GM12891 (cell line): ENCODE data around the gene SLC66A2.

ENCODE experiments used
- PAX5 ChIP-seq: IDR thresholded peaks from 2 replicates; pipeline ENCODE4 v1.6.1; 2011; ENCODE audit warnings: low read length, moderate library complexity, mild to moderate bottlenecking; ENCODE audit not compliant: insufficient read depth, severe bottlenecking
- POLR2A ChIP-seq: IDR thresholded peaks from 2 replicates; pipeline ENCODE4 v1.6.1; 2011; ENCODE audit warnings: low read depth, low read length, control low read depth
- POLR2AphosphoS5 ChIP-seq: IDR thresholded peaks from 2 replicates; pipeline ENCODE4 v1.6.1; 2011; ENCODE audit warnings: low read depth, low read length, control low read depth
- SPI1 ChIP-seq: IDR thresholded peaks from 2 replicates; pipeline ENCODE4 v1.6.1; 2011; ENCODE audit warnings: low read depth, low read length, control low read depth
- TAF1 ChIP-seq: IDR thresholded peaks from 2 replicates; pipeline ENCODE4 v1.6.1; 2011; ENCODE audit warnings: low read depth, low read length, control low read depth

DNA sequence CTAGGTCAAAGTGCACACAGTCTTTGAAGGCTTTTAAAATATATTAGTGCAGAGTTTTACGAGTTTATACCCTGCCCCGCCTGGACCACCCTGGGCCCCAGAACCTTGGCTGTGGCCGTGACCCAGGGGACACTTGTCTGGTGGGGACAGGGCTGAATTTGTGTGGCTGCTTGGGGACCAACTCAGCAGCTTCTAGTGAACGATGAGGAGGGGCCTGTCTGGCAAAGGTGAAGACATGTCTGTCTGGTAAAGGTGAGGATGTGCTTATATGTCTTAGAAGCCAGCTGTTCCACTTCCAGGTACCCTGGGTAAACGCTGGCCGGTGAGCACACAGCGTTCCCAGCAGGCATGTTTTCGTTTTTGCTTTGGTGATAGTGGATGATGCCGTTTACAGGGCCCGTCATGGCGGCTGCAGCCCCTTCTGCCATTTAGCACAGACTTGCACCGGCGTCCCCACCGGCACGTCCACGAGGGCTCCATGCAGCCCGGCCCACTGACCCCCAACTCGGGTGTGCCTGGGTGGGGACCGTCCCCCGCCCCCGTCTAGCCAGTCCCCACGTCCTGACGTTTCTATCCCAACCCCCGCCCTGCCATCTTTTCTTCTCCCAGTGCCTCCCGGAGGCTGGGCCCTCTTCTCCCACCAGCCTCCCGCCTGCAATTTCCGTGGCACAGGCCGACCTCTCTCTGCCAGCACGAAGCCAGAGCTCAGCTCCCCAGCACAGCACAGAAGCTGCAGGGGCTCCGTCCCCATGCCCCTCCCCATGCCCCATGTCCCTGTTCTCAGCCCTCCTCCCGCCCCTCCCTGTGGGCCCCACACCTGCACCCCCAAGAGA, 67.8 kb downstream of the SLC66A2 start:
- TF ChIP-seq POLR2AphosphoS5 (no peak), POLR2A (no peak), TAF1 (no peak), PAX5 (no peak), SPI1 (no peak)
